ENCODE measurements around the gene GK.
"Not testable (repeated sequence)": the region's sequence is repeated elsewhere in the genome, so short reads cannot be mapped to it uniquely, and the experiment has no call there.

The GK gene

DNA sequence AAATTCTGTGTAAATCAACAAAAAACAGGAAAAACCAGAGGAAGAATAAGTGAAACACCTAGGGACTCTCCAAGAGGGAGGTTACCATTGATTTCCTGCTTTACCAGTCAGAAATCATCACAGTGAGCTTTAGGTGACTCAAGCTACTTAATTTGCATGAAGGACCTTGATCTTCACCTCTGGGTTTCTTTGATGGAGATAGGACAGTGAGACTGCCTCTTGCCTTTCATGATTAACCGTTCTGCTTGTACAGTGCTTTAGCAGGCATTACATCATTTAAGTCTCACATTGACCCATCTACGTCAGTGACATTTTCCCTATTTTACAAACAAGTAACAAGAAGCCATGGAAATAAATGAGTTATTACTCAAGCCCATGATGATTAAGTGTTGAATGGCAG lies 3.4 kb upstream of the GK start:
- no peak for DNase-seq (ENCODE audit: low read depth in 1 of 2, low spot score in 1 of 2)
- no peak overlapping the region for H3K27ac ChIP-seq (replicated peaks)

DNA sequence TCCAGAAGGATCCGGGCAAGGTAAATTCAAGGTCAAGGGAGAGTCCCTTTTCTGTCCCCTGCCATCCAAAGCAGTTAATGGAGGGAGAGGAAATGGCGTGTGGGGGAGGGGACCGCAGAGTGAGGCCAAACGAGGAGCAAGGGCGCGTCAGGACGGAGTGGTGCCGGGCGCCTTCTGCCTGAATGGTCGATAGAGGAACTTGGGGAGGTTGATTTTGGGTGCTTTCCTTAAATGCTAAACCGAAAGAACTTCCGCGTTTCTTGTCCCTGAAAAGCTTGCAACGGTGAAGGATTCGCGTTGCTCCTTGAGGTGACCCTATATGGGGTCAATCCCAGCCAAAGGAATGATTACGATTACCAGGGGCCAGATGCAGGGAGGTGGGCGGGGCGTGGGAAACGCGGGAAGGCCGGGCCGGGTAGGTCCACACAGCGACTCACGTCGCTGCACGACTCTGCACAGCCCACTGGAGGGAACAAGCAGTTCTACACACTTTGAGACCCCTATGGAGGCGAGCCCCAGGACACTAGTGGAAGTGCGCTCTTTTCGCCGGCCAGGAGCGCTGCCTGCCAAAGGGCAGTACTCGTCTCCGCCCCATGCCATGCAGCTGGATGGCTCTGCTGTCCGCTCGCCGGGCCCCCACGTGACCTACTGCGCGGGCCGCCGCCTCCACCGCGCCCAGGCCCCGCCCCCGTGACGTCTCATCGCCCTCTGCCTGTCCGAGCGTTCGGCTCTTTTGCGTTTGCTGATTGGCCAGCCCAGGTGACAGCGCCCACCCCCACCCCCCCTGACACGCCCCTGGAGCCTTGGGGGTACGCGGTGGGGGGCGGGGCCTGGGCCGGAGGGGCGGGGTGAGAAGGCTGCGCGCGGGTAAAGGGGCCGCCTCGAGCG lies 452 bp upstream of the GK start:
- H3K27ac ChIP-seq (replicated peaks), result peak overlapping the region; percentile 96
- TF ChIP-seq SPI1 (IDR thresholded peaks at IDR 0.05; ENCODE audit: borderline replicate concordance, low read depth) (no peak), REST (IDR thresholded peaks at IDR 0.05; ENCODE audit: insufficient replicate concordance, low read depth) (peak; percentile 45), CTCF (IDR thresholded peaks at IDR 0.05; ENCODE audit: insufficient read depth, low read length) (no peak)
- H3K4me3 ChIP-seq (replicated peaks; ENCODE audit: insufficient read depth, low read length), result peak overlapping the region; percentile 78
- DNase-seq (ENCODE audit: low read depth in 1 of 2, low spot score in 1 of 2), result peak; percentile 75 to 92
- no peaks in the 10 kb centered on the region for H3K27me3 ChIP-seq (ENCODE audit: insufficient read depth, poor library complexity, severe bottlenecking)

More for the DNA sequence above, 3.4 kb upstream of the GK start:
- TF ChIP-seq SPI1 (IDR thresholded peaks at IDR 0.05; ENCODE audit: borderline replicate concordance, low read depth), result no peak
- no peak for TF ChIP-seq GABPA (IDR thresholded peaks at IDR 0.05; ENCODE audit: low read depth)
- TF ChIP-seq POLR2AphosphoS5 (IDR thresholded peaks at IDR 0.05; ENCODE audit: low read depth), result no peak
- TF ChIP-seq REST (IDR thresholded peaks at IDR 0.05; ENCODE audit: insufficient replicate concordance, low read depth), result no peak
- no peak overlapping the region for H3K4me3 ChIP-seq (replicated peaks; ENCODE audit: insufficient read depth, low read length)
- no peaks in the 10 kb centered on the region for H3K27me3 ChIP-seq (ENCODE audit: insufficient read depth, poor library complexity, severe bottlenecking)

DNA sequence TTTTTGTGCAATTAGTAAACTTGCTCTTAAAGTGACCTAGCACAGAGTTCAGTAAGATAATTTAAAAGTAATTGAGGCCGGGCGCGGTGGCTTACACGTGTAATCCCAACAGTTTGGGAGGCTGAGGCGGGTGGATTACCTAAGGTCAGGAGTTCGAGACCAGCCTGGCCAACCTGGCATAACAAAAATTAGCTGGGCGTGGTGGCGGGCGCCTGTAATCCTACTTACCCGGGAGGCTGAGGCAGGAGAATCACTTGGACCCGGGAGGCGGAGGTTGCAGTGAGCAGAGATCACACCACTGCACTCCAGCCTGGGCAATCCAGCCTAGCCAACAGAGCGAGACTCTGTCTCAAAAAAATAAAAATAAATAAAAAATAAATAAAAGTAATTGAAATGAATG lies 1.2 kb downstream of the GK start:
- peak overlapping the region; percentile 96; the same call in 1 of the 2 replicates for H3K27ac ChIP-seq (replicated peaks)
- not testable (repeated sequence) for DNase-seq (ENCODE audit: low read depth in 1 of 2, low spot score in 1 of 2); H3K27me3 ChIP-seq (ENCODE audit: insufficient read depth, poor library complexity, severe bottlenecking)
- peak overlapping the region; percentile 78 for H3K4me3 ChIP-seq (replicated peaks; ENCODE audit: insufficient read depth, low read length)

DNA sequence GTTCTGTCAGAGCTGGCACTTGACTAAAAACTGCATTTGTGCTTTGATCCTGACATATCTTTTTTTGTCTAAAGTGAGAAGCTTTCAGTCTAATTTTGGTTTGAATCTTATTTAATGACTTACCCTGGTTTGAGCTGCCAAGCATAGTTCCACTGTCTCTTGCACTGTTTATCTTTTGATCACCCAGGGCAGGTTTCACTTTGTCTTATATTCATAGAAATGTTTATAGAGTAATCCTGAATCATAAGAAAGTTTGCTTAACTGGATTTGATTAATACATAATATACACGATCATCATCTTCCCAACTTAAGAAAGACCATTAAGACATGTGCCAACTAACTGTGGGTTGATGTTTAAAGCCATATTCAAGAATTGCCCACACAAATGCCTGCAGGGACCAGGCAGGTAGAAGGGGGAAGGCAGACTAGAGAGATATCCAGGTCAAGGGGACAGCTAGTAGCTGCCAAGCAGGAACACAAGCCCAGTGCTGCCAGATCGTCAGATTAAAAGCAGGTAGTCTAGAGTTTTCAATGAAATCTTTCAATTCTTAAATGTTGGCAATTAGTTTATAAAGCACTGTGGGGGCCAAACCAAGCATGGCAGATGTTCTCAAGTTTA lies 1.9 kb downstream of the GK start:
- Histone ChIP-seq H3K27me3 (ENCODE audit: insufficient read depth, poor library complexity, severe bottlenecking) (no peaks in the 10 kb centered on the region), H3K27ac (replicated peaks) (no peak overlapping the region), H3K4me3 (replicated peaks; ENCODE audit: insufficient read depth, low read length) (no peak overlapping the region)
- TF ChIP-seq POLR2AphosphoS5 (IDR thresholded peaks at IDR 0.05; ENCODE audit: low read depth) (no peak), CTCF (IDR thresholded peaks at IDR 0.05; ENCODE audit: insufficient read depth, low read length) (no peak), REST (IDR thresholded peaks at IDR 0.05; ENCODE audit: insufficient replicate concordance, low read depth) (no peak), SPI1 (IDR thresholded peaks at IDR 0.05; ENCODE audit: borderline replicate concordance, low read depth) (no peak), GABPA (IDR thresholded peaks at IDR 0.05; ENCODE audit: low read depth) (no peak)
- no peak for DNase-seq (ENCODE audit: low read depth in 1 of 2, low spot score in 1 of 2)
